NCI-H146 treated with DMSO at 0.1 percent for 48 hours (cell line): ENCODE data around the gene GRAMD4.

Experiments
- DNase-seq: peaks from one replicate; lab custom pipeline; 2025; ENCODE audit not compliant: unreplicated experiment; lab: John Stamatoyannopoulos, UW

The GRAMD4 gene, protein sequence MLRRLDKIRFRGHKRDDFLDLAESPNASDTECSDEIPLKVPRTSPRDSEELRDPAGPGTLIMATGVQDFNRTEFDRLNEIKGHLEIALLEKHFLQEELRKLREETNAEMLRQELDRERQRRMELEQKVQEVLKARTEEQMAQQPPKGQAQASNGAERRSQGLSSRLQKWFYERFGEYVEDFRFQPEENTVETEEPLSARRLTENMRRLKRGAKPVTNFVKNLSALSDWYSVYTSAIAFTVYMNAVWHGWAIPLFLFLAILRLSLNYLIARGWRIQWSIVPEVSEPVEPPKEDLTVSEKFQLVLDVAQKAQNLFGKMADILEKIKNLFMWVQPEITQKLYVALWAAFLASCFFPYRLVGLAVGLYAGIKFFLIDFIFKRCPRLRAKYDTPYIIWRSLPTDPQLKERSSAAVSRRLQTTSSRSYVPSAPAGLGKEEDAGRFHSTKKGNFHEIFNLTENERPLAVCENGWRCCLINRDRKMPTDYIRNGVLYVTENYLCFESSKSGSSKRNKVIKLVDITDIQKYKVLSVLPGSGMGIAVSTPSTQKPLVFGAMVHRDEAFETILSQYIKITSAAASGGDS

DNA sequence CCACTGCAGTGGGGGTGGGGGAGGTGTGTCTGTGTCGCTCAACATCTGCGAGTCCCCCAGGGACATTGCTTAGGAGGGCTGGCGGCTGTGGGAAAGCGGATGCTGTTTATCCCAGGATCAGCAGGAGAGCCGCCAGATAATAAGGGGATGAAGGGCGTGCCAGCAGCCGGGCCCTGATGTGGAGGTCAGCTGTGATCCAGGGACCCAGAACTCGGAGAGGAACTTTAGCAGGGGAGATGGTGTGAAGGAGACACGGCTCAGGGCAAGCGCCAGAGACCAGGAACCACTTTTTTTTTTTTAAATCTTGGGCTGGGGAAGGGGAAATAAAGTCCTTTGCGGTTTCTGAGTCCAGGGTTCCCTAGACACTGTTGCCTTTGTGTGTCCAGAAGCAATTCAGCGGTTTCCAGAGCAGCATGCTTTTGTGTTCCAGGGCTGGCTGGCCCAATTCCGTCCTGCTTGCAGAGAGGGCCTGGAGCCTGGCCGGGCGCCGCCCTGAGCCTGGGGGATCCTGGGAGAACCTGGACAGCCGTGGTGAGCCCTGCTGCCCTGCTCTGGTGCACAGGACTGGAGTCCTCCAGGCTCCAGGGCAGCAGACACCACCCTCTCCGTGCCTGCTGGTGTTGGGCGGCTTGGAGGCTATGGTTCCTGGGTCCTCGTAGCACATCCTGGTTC lies at the start of gene GRAMD4:
GRAMD4 (plus strand) TSS at position 557 of the 672 bp plus-strand sequence. CDS start 6,414 bp downstream, outside the sequence.
- no peak for DNase-seq

DNA sequence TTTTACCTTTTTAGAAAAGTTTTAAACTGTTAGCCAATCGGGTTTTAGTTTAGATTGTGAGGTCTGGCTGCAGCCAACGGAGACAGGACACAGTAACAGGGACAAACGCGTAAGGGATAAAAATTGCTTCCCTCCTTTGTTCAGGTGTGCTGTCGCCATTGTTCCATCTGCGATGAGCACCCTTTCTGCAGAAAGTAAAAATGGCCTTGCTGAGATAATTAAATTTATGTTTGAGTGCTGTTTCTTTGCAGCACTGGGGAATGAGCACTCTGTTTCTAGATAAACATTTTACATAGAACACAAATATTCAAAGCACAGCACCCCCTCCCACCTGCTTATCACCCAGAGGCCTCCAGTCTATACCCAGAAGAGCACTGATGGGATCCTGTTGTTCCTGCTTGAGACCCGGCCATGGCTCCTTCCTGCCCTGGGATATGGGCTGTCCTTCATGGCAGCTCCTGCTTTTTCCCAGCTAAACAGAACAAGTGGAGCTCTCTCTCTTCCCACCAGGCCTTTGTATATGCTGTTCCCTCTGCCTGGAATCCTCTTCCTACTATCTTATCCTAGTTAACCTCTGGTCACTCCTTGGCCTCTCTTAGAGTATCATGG lies 48.4 kb upstream of the GRAMD4 start:
- no peak for DNase-seq

DNA sequence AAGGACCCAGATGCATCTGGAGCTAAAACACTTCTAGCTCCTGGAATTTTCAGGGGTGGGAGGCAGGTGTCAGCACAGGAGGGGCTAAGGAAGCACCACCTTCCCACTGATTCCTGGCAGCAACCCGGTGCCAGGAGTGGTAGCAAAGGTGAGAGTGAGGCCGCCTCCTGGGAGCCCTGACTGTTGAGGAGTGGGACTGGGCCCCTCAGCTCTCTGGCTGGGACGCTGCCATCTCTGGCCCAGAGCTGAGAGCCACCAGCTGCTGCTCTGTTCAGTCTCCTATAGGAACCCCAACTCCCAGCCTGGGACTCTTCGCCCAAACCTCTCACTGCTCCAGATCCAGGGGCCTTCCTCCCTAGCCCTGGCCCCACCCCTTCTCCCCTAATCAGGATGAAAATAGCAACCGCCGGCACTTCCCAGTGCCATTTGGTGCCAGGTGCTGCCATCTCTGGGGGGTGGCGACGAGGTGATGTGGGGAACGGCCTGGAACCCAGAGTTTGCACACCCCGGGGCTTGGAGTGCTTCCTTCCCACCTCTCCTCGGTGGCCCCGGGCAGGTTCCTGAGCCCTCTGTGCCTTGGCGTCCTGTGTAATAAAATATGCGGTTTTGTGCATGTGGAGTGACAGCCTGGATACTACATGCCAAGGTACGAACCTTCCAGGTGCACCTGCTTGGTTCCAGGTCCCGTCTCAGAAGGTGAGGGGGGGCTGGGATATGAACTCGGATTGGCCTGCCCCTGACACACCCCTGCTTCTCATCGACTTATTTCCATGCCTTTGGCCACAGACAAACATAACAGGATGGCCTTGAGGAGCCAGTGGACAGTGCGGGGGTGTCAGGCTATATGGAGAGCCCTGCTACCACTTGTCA lies 47.0 kb upstream of the GRAMD4 start:
- no peak for DNase-seq

DNA sequence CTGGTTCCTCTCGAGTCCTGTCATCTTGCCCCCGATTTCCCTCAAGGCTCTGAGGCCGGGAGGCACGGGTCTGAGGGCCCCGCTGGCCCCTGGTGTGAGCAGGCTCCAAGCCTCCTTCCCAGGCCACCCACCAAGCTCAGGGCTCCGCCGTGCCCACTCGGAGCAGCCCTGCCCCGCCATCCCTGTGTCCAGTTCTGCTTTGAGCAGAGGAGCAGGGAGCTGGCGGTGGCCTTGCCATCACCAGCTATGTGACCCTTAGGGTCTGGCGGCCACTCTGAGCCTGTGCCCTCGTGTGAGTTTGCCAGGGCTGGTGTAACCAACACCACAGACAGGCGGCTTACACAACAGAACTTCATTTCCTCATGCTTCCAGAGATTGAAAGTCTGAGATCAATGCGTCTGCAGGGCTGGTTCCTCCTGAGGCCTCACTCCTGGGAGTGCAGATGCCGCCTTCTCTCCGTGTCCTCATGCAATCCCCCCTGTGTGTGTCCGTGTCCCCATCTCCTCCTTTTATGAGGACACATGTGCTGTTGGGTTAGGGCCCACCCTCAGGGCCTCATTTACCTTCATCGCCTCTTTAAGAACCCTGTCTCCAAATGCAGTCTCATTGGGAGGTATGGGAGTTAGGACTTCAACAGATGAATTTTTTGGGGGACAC lies 46.3 kb upstream of the GRAMD4 start:
- no peak for DNase-seq

DNA sequence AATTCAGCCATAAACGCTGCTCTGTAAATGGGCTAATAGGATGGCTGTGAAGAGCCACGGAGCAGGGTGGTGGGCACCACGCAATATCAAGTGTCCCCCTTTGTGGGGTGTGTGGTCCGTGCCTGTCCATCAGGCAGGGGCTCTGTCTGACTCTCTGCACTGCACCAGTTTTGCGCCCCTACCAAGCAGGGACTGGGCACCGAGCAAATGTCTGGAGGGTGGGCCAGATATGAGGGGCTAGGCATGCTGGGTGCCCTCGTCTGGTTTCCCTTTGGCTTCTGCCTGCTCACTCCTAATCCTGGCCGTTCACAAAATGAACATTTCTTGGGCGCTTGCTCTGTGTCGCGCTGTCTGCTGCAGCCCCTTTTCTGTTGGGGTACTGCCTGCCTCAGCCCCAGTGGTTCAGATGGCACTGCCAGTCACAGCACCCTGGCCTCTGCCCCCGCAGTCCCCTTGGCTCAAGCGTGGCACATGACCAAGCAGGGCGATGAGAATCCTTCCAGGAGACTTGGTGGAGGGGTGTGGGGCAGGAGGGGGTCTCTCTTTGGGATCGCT lies 45.7 kb upstream of the GRAMD4 start:
- no peak for DNase-seq

DNA sequence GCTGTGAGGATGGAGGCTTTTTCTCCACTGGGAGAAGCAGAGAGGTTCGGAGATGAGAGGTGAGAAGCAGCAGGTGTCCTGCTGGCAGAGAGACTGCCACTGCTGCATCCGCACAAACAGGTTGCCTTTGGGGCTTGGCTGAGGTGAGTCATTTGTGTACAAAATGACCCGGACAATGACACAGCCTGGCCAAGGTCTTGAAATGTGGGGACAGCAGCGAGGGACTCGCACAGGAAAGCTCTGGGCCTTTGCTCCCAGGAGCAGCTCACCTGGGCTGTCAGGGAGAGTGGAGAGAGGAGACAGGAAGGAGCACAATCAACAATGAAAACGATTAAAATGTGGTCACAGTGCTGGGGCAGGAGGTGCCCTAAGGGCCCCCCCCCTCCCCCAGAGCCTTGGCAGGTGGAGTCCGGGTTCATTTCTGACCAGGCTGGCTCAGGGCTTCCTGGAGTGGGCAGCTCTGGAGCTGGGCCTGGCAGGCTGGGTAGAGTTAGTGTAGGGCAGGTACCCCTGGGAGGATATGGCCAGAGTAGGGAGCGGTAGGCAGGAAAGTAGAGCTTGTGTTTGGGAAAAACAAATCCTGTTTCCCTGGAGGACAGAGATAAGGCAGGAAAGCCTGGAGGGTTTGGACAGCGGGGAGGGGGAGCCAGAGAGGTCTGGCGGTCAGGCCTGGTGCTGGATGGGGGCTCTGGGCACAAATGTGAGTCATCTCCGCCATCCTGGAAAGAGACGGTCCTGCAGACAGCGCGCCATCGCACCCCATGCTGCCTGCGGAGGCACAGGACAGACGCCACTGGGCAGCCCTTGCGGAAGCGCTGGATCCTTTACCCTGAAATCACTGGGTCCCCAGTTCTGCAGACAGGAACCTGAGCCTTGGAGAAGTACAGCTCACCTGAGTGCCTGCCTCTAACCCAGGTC lies 44.9 kb upstream of the GRAMD4 start:
- peak; percentile 46 for DNase-seq

DNA sequence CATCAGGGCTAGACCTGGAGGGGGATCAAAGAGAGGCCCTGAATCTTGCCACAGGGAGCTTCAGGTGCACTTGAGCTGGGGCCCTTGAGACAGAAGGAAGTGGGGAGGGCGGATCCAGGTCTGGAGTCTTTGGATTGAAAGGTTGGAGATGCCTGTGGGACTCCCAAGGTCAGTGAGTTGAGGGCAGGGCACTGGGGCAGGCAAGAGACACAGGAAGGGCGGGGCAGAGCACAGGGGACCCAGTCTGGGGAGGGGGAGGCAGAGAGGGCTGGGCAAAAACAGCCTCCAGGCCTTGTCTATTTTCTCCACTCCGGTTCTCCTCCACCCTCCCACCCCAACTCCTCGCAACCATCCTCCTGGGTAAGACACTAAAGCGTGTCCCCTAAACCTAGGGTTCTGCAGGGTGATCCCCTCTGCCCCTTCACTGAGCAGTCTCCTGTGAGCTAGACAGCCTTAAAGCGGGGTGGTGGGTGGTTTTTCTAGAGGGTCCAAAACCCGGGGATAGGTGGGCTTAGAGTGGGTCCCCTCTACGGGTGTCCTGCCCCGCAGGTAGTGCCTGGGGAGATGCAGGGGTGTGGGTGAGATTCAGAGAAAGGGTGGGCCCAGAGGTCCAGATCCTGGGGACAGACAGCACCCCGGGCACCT lies 44.2 kb upstream of the GRAMD4 start:
- DNase-seq, result no peak

DNA sequence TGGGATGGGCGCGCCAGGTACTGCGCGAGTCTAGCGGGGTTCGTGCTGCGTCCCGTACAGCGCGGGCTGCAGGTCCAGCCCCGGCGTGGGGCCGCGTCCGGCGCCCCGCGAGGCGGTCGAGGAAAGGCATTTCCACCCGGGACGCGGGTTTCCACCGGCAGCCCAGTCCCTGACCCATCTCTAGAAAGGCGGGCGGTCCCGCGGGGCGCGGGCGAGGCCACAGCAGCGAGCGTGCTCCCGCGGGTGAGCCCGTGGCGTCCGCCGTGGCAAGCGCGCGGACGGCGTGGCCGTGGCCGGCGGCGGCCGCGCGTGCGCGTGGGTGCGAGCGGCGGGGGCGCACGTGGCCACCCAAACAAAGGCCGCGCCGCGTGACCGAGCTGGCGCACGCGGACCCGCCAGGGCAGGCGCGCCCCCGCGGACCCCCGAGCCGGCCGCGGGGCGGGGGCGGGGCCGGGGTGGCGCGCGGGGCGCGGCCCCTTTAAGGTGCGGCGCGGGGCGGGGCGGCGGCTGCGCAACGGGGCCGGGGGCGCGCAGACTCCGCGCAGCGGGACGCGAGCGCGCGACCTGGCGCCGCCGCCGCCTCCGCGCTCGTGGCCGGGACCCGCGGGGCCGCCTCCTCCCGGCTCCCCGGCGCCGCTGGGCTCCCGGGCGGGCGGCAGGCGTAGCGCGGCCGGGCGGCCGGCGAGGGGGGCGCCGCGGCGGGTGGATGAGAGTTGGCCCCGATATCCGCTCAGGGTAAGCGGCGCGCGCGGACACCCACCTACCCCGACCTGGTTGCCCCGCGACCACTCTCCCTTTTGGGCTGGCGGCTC lies 43.4 kb upstream of the GRAMD4 start:
- no peak for DNase-seq

DNA sequence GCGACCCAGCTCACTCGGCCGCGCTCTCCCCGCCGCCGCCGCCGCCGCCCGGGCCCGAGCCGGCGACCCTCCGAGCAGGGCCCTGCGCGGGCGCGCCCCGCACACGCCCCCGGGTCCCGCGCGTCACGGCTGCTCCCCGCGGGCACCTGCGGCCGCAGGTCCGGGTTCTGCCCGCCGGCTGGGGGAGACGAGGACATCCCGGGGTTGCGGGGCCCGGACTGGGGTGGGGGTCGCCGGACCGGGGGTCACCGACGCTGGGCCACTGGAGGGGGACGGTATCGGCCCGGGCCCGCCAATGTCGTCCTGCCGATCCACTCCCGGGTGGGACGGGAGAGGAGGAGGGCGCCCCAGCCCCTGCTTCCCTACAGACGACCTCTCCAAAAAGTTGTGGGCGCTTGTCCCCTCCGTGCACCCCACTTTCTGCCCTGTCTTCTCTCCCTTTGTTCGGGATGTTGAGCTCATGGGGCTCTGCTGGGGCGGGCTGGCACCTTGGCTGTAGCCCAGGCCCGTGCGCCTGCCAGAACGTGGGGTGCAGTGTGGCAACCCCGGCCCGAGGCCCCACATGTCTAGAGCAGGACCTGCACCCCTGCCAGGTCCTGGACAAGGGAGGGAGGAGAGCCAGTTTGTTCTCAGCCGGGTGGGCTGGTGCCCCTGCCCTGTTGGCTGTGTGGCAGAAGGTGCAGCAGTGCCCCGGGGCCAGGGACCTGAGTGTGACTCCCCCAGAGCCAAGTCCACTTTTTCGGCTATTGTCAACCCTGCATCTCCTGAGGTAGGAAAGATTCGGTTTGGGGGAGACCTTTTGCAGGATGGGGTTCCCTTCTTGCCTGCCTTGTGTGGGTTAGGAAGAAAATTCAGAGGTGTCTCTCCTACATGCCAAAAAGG lies 42.6 kb upstream of the GRAMD4 start:
- DNase-seq, result no peak

DNA sequence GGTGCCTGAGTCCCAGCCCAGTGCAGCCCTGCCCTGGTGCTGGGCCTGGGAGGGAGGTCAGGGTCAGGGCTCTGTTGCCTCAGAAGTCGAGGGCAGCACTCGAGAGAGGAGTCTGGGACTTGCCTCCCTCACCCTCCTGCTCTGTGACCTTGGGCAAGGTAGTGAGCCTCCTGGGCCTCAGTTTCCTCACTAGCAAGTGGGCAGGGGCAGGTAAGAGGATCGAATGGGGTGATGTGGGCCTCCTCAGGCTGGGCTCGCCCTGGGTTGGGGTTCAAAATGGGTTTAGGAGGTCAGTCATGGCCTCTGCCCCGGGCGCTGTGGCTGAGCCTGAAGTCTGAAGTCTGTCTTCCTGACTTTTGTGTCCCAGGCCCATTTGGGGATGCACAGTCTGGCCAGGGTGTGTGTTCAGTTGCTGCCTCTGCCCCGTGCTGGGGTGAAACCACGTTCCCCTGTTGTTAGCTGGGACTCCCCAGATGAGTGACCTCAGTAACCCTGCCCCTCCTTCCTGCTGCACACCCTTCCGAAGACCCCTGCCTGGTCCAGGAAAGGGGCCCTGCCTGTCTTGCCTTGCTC lies 41.8 kb upstream of the GRAMD4 start:
- DNase-seq, result no peak

DNA sequence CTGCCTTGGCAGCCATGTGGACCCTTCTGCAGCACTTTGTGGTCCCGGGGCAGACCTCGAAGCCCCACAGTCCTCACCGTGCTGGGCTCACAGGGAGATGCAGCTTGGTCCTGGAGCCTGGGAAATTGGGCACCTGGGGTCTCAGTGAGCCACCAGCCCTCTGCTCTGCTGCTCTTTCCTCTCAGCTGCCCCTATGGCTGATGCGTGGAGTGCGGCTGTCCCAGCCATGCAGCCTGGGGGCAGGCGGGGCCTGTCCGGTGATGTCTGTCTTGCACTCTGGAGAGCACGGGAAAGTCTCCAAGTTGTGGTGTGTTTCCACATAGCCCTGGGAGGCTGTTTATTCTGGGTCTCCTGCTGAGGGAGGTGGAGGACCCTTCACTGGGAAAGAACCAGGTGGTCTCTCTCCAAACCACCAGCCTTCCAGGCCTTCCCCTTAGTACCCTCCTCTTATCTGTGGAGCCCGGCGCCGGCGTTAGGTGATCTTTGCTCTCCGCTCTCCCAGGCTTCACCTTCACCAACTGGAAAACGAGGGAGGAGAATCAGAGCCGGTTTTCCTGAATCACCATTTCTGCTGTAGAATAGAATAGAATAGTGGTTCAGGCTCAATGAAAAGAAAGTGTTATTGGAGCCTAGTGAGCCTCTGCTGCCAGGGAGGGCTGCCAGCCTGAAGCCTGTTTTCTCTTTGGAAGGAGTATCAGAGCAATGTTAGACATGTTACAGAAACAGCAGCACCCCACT lies 41.2 kb upstream of the GRAMD4 start:
- DNase-seq, result no peak

DNA sequence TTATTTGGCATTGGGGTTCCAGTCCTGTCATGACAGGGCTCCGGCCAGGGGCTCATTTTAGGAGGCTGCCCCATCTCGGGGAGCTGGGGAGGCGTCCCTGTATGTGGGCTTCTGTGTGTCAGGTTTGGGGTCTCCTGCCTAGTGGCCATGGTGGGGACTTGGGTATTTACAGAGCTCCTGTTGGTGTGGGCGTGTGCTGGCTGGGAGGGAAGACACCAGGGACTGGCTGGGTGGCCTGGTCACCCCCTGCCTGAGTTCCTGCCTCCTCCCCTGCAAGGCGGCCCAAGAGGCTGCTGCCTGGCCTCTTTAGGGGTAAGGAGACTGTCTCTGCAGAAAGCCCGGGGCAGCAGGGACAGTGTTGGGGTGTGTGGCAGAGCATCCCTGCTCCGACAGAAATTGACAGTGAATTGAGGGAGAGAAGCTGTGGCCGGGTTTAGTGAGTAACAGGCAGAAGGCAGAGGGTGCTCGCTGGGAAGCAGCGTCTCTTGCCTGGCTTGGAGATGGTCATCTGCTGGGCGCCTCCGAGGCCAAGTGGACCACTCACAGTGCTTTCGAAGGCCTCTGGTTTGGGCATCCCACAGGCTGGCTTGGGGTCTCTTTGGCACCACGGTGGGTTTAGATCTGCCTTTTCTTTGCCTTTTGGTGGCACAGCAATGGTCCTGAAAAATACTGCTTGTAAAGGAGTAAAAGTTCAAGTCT lies 40.3 kb upstream of the GRAMD4 start:
- no peak for DNase-seq

DNA sequence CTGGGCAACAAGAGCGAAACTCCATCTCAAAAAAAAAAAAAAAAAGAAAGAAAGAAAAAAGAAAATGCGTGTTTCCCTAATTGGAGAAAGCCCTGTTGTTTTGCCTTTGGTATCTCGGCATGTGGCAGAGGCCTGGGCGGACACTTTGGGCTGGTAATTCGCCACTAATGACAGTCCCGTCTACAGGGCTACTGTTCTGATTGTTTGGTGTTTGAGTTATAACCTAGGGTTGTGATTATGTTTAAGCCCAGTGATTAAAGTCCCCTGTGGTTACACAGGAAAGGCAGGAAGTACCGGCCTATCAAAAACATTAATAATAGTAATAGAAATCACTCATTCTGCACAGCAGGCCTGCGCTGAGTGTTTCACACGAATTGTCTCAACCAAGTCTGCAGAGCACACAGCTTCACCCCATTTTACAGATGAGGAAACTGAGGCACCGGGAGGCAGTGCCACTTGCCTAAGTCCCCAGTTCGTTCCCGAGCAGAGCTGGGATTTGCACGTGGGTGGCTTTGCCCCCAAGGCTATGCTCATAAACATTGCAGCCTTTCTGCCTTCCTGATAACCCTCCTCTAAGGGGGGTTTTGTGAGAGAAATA lies 39.1 kb upstream of the GRAMD4 start:
- peak; percentile 54 for DNase-seq

DNA sequence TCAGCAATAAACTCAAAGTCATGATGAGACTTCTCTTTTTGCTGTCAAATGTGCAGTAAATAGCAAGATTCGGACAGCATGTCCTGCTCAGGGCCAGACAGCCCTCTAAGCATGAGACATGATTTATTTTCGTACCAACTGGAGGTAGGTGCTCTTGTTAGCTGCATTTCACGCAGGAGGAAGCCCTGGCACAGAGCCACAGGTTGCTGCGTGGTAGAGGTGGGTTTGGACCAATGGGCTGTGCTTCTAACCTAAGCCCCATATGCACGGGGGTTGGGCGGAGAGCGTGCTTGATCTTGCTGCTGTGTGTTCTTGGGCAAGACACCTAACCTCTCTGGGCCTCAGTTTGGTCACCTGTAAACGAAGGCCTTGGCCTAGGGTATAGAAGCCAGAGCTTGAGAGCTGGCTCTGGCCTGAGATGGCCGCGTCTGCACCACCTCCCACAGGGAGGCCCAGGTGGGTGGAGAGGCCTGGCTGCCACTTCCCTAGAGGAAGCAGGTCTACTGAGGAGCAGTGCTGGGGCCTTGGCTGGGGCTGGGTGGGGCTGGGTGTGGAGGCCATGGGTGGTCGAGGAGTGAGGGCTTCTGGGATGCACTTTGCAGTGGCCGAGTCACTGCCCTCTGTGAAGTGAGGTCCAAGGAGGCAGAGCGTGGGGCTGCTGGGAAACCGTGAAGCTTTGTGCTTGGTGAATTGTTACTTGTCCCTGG lies 38.5 kb upstream of the GRAMD4 start:
- no peak for DNase-seq
